Measurements from ENCODE around the gene CXCL11.
"Not testable (repeated sequence)": the region's sequence is repeated elsewhere in the genome, so short reads cannot be mapped to it uniquely, and the experiment has no call there.

The CXCL11 gene

GRCh38 chr4:75998525-75999147, 37.2 kb downstream of the CXCL11 start:
- not testable (repeated sequence) for DNase-seq

GRCh38 chr4:75997946-75998345, 37.9 kb downstream of the CXCL11 start:
- no peak for DNase-seq

GRCh38 chr4:75997081-75997480, 38.8 kb downstream of the CXCL11 start:
- no peak for DNase-seq

GRCh38 chr4:75995727-75996126, 40.1 kb downstream of the CXCL11 start:
- peak; percentile 29 for DNase-seq

GRCh38 chr4:75992462-75992861, 43.4 kb downstream of the CXCL11 start:
- no peak for DNase-seq

DNA sequence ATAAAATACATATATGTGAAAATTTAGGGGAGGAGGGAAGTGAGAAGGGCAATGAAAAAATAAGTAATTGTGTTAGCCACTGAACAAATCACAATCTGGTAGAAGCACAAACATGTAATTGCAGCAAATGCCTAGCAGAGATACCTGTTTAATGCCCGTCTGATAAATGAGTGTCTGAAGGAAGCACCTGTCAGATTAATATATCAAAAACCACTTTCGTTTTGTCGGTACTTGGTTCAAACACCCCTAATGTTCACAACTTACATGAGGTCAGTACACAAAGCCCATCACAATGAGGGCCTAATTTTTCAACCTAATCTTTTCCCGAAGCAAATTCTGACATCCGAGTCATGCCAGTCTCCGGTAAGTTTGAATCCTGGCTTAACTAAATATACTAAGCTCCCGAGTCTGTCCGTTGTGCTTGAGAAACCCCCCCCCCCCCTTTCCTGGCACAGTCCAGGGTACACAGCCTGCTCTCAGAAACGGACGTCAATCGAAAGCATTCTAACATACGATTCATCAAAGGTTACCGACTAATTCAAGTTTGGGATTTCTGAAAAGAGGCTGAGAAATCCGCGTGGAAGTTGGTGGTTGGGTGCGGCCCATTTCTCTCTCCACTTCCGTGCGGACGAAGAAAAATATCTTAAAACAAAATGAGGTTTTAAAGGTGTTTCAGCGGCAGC, 45.9 kb downstream of the CXCL11 start:
- DNase-seq, result no peak

GRCh38 chr4:75985116-75985515, 50.8 kb downstream of the CXCL11 start:
- DNase-seq, result no peak
